NT2/D1 (cell line): ENCODE data around the gene TPRKB.
"Not testable (repeated sequence)": the region's sequence is repeated elsewhere in the genome, so short reads cannot be mapped to it uniquely, and the experiment has no call there.

Experiments
- YY1 ChIP-seq: IDR thresholded peaks from 2 replicates; pipeline ENCODE4 v1.6.1; 2011; ENCODE audit not compliant: insufficient read length, insufficient read depth
- ZNF274 ChIP-seq: IDR thresholded peaks from 2 replicates; pipeline ENCODE4 v1.6.1; 2011; ENCODE audit warnings: mild to moderate bottlenecking, low read depth, low read length

GRCh38 chr2:73783883-73784282 is 46.7 kb upstream of the TPRKB start, which contains the start of gene C2orf78:
- not testable (repeated sequence) for TF ChIP-seq ZNF274, YY1
